Activated CD8-positive, alpha-beta memory T cell treated with anti-CD3 and anti-CD28 coated beads, Interleukin-2, amount 50 U/mL, for 4 hours (primary cell): ENCODE results near the gene ARHGAP28.
"Not testable (repeated sequence)": the region's sequence is repeated elsewhere in the genome, so short reads cannot be mapped to it uniquely, and the experiment has no call there.

ENCODE experiments used
- DNase-seq: peaks from one replicate; pipeline ENCODE4 v3.0.0-alpha.2; 2020

Gene ARHGAP28

GRCh38 chr18:6821356-6821755, 91.8 kb downstream of the ARHGAP28 start:
- no peak for DNase-seq

- not testable (repeated sequence) for DNase-seq
Observed at GRCh38 chr18:6827161-6827560, 97.6 kb downstream of the ARHGAP28 start.

- not testable (repeated sequence) for DNase-seq
Observed at GRCh38 chr18:6827566-6827965, 98.0 kb downstream of the ARHGAP28 start.

- DNase-seq: no peak
Observed at GRCh38 chr18:6830916-6831315, 101.4 kb downstream of the ARHGAP28 start.

- DNase-seq: no peak
Observed at GRCh38 chr18:6835345-6835744, 105.8 kb downstream of the ARHGAP28 start.

- no peak for DNase-seq
Observed at GRCh38 chr18:6836331-6836730, 106.8 kb downstream of the ARHGAP28 start.

GRCh38 chr18:6837904-6838303, 108.4 kb downstream of the ARHGAP28 start:
- DNase-seq: no peak

- no peak for DNase-seq
Observed at GRCh38 chr18:6842081-6842480, 112.6 kb downstream of the ARHGAP28 start.

GRCh38 chr18:6843308-6843707, 113.8 kb downstream of the ARHGAP28 start:
- DNase-seq: no peak

GRCh38 chr18:6845521-6845920, 116.0 kb downstream of the ARHGAP28 start:
- not testable (repeated sequence) for DNase-seq

- no peak for DNase-seq
Observed at GRCh38 chr18:6850396-6850795, 120.9 kb downstream of the ARHGAP28 start.

- no peak for DNase-seq
Observed at GRCh38 chr18:6851480-6851879, 122.0 kb downstream of the ARHGAP28 start.

- DNase-seq: no peak
Observed at GRCh38 chr18:6854811-6855210, 125.3 kb downstream of the ARHGAP28 start.

- DNase-seq: no peak
Observed at GRCh38 chr18:6855767-6856166, 126.3 kb downstream of the ARHGAP28 start.

GRCh38 chr18:6857300-6857699, 127.8 kb downstream of the ARHGAP28 start:
- no peak for DNase-seq

- DNase-seq: no peak
Observed at GRCh38 chr18:6859676-6860422, 130.3 kb downstream of the ARHGAP28 start.

- no peak for DNase-seq
Observed at GRCh38 chr18:6860804-6861448, 131.4 kb downstream of the ARHGAP28 start.

- DNase-seq: no peak
Observed at GRCh38 chr18:6865251-6865650, 135.7 kb downstream of the ARHGAP28 start.

- no peak for DNase-seq
Observed at GRCh38 chr18:6866552-6867085, 137.1 kb downstream of the ARHGAP28 start.

- DNase-seq: no peak
Observed at GRCh38 chr18:6868033-6868432, 138.5 kb downstream of the ARHGAP28 start.

- no peak for DNase-seq
Observed at GRCh38 chr18:6871566-6871965, 142.1 kb downstream of the ARHGAP28 start.

- no peak for DNase-seq
Observed at GRCh38 chr18:6873040-6873751, 143.7 kb downstream of the ARHGAP28 start.

- no peak for DNase-seq
Observed at GRCh38 chr18:6874315-6874714, 144.8 kb downstream of the ARHGAP28 start.

GRCh38 chr18:6875749-6876148, 146.2 kb downstream of the ARHGAP28 start:
- no peak for DNase-seq
